ENCODE results near the gene SCNN1G. TPM values are rescaled to one million over a fixed set of nuclear protein-coding genes. Genes with fewer than 3 reads are reported as not detected.

Gene SCNN1G
- total and polyA plus RNA-seq, 2 of the 13 experiments (the other 11 are each of a cell fraction or from before 2014, with no cell fraction given), result not detected

GRCh38 chr16:23141959-23142740 lies 40.4 kb upstream of the SCNN1G start (continued):
- TF ChIP-seq ZNF446 (CRISPR knock-in tag; IDR thresholded peaks at IDR 0.05) (no peak), EED (CRISPR knock-in tag; IDR thresholded peaks at IDR 0.05) (no peak), CBX5 (CRISPR knock-in tag; IDR thresholded peaks at IDR 0.05; ENCODE audit: borderline replicate concordance) (no peak), POLR2AphosphoS5 (IDR thresholded peaks at IDR 0.05; ENCODE audit: low read depth, low read length) (no peak), BCL6 (CRISPR knock-in tag; IDR thresholded peaks at IDR 0.05) (peak; percentile 31; the same call in 1 of the 2 replicates), SCMH1 (CRISPR knock-in tag; IDR thresholded peaks at IDR 0.05; ENCODE audit: borderline replicate concordance) (no peak), AGO1 (IDR thresholded peaks at IDR 0.05; ENCODE audit: low read depth, low read length, poor library complexity, severe bottlenecking) (no peak), ZNF563 (CRISPR knock-in tag; IDR thresholded peaks at IDR 0.05) (no peak), ZBTB25 (CRISPR knock-in tag; IDR thresholded peaks at IDR 0.05) (no peak; the same call in 1 of the 2 replicates), ZNF18 (CRISPR knock-in tag; IDR thresholded peaks at IDR 0.05; ENCODE audit: insufficient replicate concordance) (no peak), ZBTB4 (CRISPR knock-in tag; IDR thresholded peaks at IDR 0.05; ENCODE audit: borderline replicate concordance) (no peak), MXD1 (CRISPR knock-in tag; IDR thresholded peaks at IDR 0.05) (no peak), KLF13 (CRISPR knock-in tag; IDR thresholded peaks at IDR 0.05) (no peak), ZNF101 (CRISPR knock-in tag; IDR thresholded peaks at IDR 0.05; ENCODE audit: borderline replicate concordance, low read depth) (no peak), THAP7 (CRISPR knock-in tag; IDR thresholded peaks at IDR 0.05) (no peak), SAFB2 (CRISPR knock-in tag; IDR thresholded peaks at IDR 0.05; ENCODE audit: borderline replicate concordance, low read depth) (no peak), ZNF333 (CRISPR knock-in tag; IDR thresholded peaks at IDR 0.05; ENCODE audit: borderline replicate concordance) (no peak), KAT7 (CRISPR knock-in tag; IDR thresholded peaks at IDR 0.05; ENCODE audit: borderline replicate concordance) (0 out of 2 replicates have a peak, but pooled peaks have one; percentile 33), DRAP1 (CRISPR knock-in tag; IDR thresholded peaks at IDR 0.05) (0 out of 2 replicates have a peak, but pooled peaks have one; percentile 24), SNAPC5 (CRISPR knock-in tag; IDR thresholded peaks at IDR 0.05; ENCODE audit: borderline replicate concordance) (no peak)

All from HepG2 (cell line).